Activated naive CD8-positive, alpha-beta T cell treated with anti-CD3 and anti-CD28 coated beads, Interleukin-2, amount 50 U/mL, for 24 hours (primary cell): ENCODE data around the gene GRIN1.
A peak's percentile ranks its signal among the peaks of the same experiment; 100 is the strongest.

Experiments used
- ATAC-seq: fragments of 150-1000 bp; cut with Tn5 transposase; one replicate; pipeline ENCODE4 v1.10.0; 2021
- DNase-seq: peaks from one replicate; pipeline ENCODE4 v3.0.0; 2021
- H3K27ac Mint-ChIP-seq: one replicate; pipeline ENCODE4 v1.8.0; 2021; ENCODE audit warnings: mild to moderate bottlenecking, mixed read lengths
- H3K27me3 Mint-ChIP-seq: one replicate; pipeline ENCODE4 v1.8.0; 2021; ENCODE audit warnings: mixed read lengths
- H3K36me3 Mint-ChIP-seq: one replicate; pipeline ENCODE4 v1.8.0; 2021; ENCODE audit warnings: low read depth, mixed read lengths
- H3K4me1 Mint-ChIP-seq: one replicate; pipeline ENCODE4 v1.8.0; 2021; ENCODE audit warnings: mixed read lengths
- H3K4me3 Mint-ChIP-seq: one replicate; pipeline ENCODE4 v1.8.0; 2021; ENCODE audit warnings: mild to moderate bottlenecking, moderate library complexity, mixed read lengths
- H3K9me3 Mint-ChIP-seq: one replicate; pipeline ENCODE4 v1.8.0; 2021; ENCODE audit warnings: mixed read lengths

The GRIN1 gene

GRCh38 chr9:137108608-137109249 is 30.2 kb upstream of the GRIN1 start:
- H3K9me3 Mint-ChIP-seq = peaks cover 3% of the 10 kb centered on the region
- H3K4me3 Mint-ChIP-seq = no peak overlapping the region
- H3K27me3 Mint-ChIP-seq = no peaks in the 10 kb centered on the region
- H3K27ac Mint-ChIP-seq = no peak overlapping the region
- H3K36me3 Mint-ChIP-seq = peaks cover 12% of the 10 kb centered on the region
- no peak for DNase-seq
- peak; percentile 9 for ATAC-seq
- peaks cover 7% of the 10 kb centered on the region for H3K4me1 Mint-ChIP-seq

- ATAC-seq (no peak), DNase-seq (no peak)
- no peaks in the 10 kb centered on the region for H3K9me3 Mint-ChIP-seq
- H3K27me3 Mint-ChIP-seq = no peaks in the 10 kb centered on the region
- H3K27ac Mint-ChIP-seq = no peak overlapping the region
- peaks cover 7% of the 10 kb centered on the region for H3K4me1 Mint-ChIP-seq
- H3K4me3 Mint-ChIP-seq = no peak overlapping the region
- peaks cover 10% of the 10 kb centered on the region for H3K36me3 Mint-ChIP-seq
Measured at GRCh38 chr9:137109250-137110146, 29.5 kb upstream of the GRIN1 start.

DNA sequence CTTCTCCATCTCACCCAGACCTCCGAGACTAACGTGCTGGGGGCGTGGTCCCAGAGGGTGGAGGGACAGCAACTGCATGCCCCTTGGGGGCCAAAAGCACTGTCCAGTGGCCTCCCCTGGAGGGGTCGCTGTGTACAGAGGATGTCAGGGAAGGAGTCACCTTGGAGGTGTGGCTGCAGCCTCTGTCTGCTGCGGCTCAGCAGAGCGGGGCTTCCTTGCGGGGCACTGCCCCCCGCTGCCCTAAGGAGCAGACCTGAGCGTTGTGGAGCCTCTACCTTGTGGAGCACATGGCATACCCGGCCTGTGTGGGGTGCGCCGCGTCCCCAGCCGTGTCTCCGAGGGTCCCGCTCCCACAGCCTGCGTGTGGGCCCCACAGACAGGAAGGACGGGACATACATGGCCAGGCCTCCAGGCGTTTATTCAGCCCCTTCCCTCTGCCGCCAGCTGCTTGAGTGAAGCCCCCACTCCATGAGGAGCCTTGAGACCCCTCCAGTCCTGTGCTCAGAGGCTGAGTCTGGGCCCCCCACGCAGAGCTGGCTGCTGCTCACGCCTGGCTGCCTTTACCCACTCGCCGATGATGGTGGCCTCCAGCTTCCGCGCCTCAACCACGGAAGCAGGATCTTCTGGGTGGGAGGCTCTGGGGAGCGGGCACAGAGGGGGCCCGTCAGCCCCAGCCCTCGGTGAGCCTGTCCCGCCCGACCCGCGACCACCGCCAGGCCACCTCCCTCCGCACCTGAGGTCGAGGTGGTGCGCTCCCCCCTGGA is 28.6 kb upstream of the GRIN1 start:
- ATAC-seq = no peak
- Mint-ChIP-seq H3K4me1 (peaks cover 7% of the 10 kb centered on the region), H3K36me3 (peaks cover 8% of the 10 kb centered on the region), H3K27ac (no peak overlapping the region), H3K27me3 (no peaks in the 10 kb centered on the region), H3K4me3 (no peak overlapping the region), H3K9me3 (no peaks in the 10 kb centered on the region)
- no peak for DNase-seq

GRCh38 chr9:137110911-137111787 is 27.8 kb upstream of the GRIN1 start:
- no peak overlapping the region for H3K4me3 Mint-ChIP-seq
- H3K27me3 Mint-ChIP-seq = no peaks in the 10 kb centered on the region
- no peak overlapping the region for H3K27ac Mint-ChIP-seq
- ATAC-seq = no peak
- no peak for DNase-seq
- H3K36me3 Mint-ChIP-seq = peaks cover 8% of the 10 kb centered on the region
- no peaks in the 10 kb centered on the region for H3K9me3 Mint-ChIP-seq
- peaks cover 7% of the 10 kb centered on the region for H3K4me1 Mint-ChIP-seq

- Mint-ChIP-seq H3K9me3 (no peaks in the 10 kb centered on the region), H3K27ac (no peak overlapping the region), H3K36me3 (peaks cover 8% of the 10 kb centered on the region), H3K4me1 (peaks cover 7% of the 10 kb centered on the region), H3K27me3 (no peaks in the 10 kb centered on the region), H3K4me3 (no peak overlapping the region)
- ATAC-seq (no peak), DNase-seq (no peak)
Measured at GRCh38 chr9:137111788-137112563, 27.0 kb upstream of the GRIN1 start.

DNA sequence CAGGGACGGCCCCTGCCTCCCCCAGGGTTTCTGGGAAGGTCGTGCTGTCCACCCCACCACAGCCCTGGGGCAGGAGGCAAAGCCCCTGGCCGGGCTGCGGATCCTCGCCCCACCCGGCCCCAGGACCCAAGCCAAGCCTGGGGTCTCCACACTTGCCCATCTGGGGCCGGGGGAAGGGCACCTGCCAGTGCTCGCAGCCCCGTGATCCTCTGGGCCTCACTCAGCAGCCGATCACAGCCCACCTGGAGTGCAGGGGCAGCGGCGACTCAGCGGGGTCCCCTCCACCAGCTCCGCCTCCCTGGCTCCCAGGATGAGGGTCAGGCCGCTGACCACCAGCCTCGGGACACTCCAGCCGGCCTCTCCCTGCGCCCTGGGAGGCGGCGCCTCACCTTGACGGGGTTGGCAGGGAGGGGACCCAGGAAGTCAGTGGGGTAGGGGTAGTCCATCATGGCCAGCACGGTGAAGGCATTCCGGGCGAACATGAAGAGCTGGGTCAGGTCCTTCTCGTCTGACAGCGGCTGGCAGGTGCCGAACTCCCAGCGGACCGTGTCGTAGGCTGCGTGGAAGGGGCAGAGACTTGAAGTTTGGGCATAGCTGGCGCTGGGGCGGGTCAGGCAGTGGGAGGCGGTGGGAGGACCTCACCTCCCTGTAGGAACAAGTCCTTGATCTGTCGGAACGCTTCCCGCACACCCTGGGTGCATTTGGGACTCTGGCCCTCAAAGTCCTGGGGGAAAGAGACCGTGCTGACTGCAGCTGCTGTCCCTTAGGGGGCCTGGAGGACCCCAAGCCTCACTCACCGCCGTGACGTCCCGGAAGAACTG is 26.2 kb upstream of the GRIN1 start:
- Mint-ChIP-seq H3K9me3 (no peaks in the 10 kb centered on the region), H3K4me3 (peak overlapping the region; percentile 78), H3K27ac (peak overlapping the region; percentile 70), H3K36me3 (peaks cover 8% of the 10 kb centered on the region), H3K27me3 (no peaks in the 10 kb centered on the region), H3K4me1 (peaks cover 7% of the 10 kb centered on the region)
- DNase-seq (no peak), ATAC-seq (no peak)

- Mint-ChIP-seq H3K36me3 (peaks cover 5% of the 10 kb centered on the region), H3K9me3 (no peaks in the 10 kb centered on the region), H3K27me3 (no peaks in the 10 kb centered on the region), H3K27ac (peak overlapping the region; percentile 70), H3K4me3 (peak overlapping the region; percentile 78), H3K4me1 (peaks cover 7% of the 10 kb centered on the region)
- ATAC-seq = no peak
- no peak for DNase-seq
Measured at GRCh38 chr9:137113385-137114159, 25.4 kb upstream of the GRIN1 start.

- H3K36me3 Mint-ChIP-seq = peaks cover 5% of the 10 kb centered on the region
- no peak overlapping the region for H3K27ac Mint-ChIP-seq
- H3K4me3 Mint-ChIP-seq = peak overlapping the region; percentile 68
- peaks cover 13% of the 10 kb centered on the region for H3K4me1 Mint-ChIP-seq
- ATAC-seq (no peak), DNase-seq (no peak)
- H3K27me3 Mint-ChIP-seq = no peaks in the 10 kb centered on the region
- H3K9me3 Mint-ChIP-seq = no peaks in the 10 kb centered on the region
Measured at GRCh38 chr9:137114220-137114612, 24.7 kb upstream of the GRIN1 start.

- Mint-ChIP-seq H3K9me3 (no peaks in the 10 kb centered on the region), H3K36me3 (peaks cover 5% of the 10 kb centered on the region)
Measured at GRCh38 chr9:137114613-137115393, 24.2 kb upstream of the GRIN1 start, which contains the start of gene DPP7. Gene DPP7 (minus strand): TSS chr9:137114733. CDS start chr9:137114713, 20 bp downstream.

GRCh38 chr9:137115394-137116026 is 23.4 kb upstream of the GRIN1 start:
- Mint-ChIP-seq H3K27me3 (no peaks in the 10 kb centered on the region), H3K9me3 (no peaks in the 10 kb centered on the region), H3K4me3 (peak overlapping the region; percentile 21), H3K4me1 (peaks cover 16% of the 10 kb centered on the region), H3K27ac (no peak overlapping the region), H3K36me3 (peaks cover 5% of the 10 kb centered on the region)
- DNase-seq = no peak
- ATAC-seq = no peak

More at GRCh38 chr9:137114613-137115393, 24.2 kb upstream of the GRIN1 start, which contains the start of gene DPP7:
- Mint-ChIP-seq H3K27me3 (no peaks in the 10 kb centered on the region), H3K4me3 (peak within 1 kb of the TSS; percentile 78), H3K4me1 (peaks cover 16% of the 10 kb centered on the region), H3K27ac (peak within 1 kb of the TSS; percentile 70)
- ATAC-seq = peak; percentile 84
- DNase-seq = peak; percentile 85

- no peaks in the 10 kb centered on the region for H3K27me3 Mint-ChIP-seq
Measured at GRCh38 chr9:137116027-137116507, 22.9 kb upstream of the GRIN1 start.

More at GRCh38 chr9:137116027-137116507, 22.9 kb upstream of the GRIN1 start:
- Mint-ChIP-seq H3K9me3 (no peaks in the 10 kb centered on the region), H3K4me3 (no peak overlapping the region), H3K27ac (no peak overlapping the region), H3K36me3 (peaks cover 2% of the 10 kb centered on the region), H3K4me1 (peaks cover 16% of the 10 kb centered on the region)
- no peak for DNase-seq
- no peak for ATAC-seq
